GM06990 (cell line): ENCODE data around the gene CITED2.
A peak's percentile ranks its signal among the peaks of the same experiment; 100 is the strongest.

Source experiments
- DNase-seq: peaks from one replicate; pipeline ENCODE4 v3.0.0-alpha.2; 2011; ENCODE audit not compliant: insufficient read length; ENCODE audit errors: extremely low read depth
- H3K27me3 ChIP-seq: replicated peaks from 2 replicates; pipeline ENCODE4 v1.6.0; 2011; ENCODE audit warnings: low read length; ENCODE audit not compliant: control insufficient read depth, insufficient read depth
- H3K36me3 ChIP-seq: 2 replicates; pipeline ENCODE4 v1.5.1; 2011; ENCODE audit warnings: low read length; ENCODE audit not compliant: control insufficient read depth, insufficient read depth
- H3K4me3 ChIP-seq: replicated peaks from 2 replicates; pipeline ENCODE4 v1.5.1; 2011; ENCODE audit warnings: low read depth, mild to moderate bottlenecking, control low read depth, low read length
- CTCF ChIP-seq: IDR thresholded peaks from 2 replicates; pipeline ENCODE4 v1.5.1; 2011; ENCODE audit warnings: low read length, control low read depth, mild to moderate bottlenecking, inconsistent platforms; ENCODE audit not compliant: insufficient read depth, poor library complexity, severe bottlenecking

The CITED2 gene

GRCh38 chr6:139373154-139373927 lies 1.1 kb downstream of the CITED2 start:
- peak; percentile 24 for TF ChIP-seq CTCF
- peak overlapping the region; percentile 84 for H3K4me3 ChIP-seq
- H3K36me3 ChIP-seq, result no peaks in the 10 kb centered on the region
- H3K27me3 ChIP-seq, result no peaks in the 10 kb centered on the region
- peak; percentile 84 for DNase-seq

- H3K4me3 ChIP-seq, result peak overlapping the region; percentile 84
- no peaks in the 10 kb centered on the region for H3K36me3 ChIP-seq
- H3K27me3 ChIP-seq, result no peaks in the 10 kb centered on the region
- no peak for DNase-seq
- TF ChIP-seq CTCF, result no peak
Observed at GRCh38 chr6:139372326-139373153, 1.9 kb downstream of the CITED2 start.

- H3K36me3 ChIP-seq, result no peaks in the 10 kb centered on the region
- H3K4me3 ChIP-seq, result no peak overlapping the region
- no peak for DNase-seq
- no peak for TF ChIP-seq CTCF
- H3K27me3 ChIP-seq, result no peaks in the 10 kb centered on the region; the same call in 1 of the 2 replicates
Observed at GRCh38 chr6:139371421-139372203, 2.8 kb downstream of the CITED2 start.

GRCh38 chr6:139370999-139371345 lies 3.5 kb downstream of the CITED2 start:
- DNase-seq, result no peak
- Histone ChIP-seq H3K36me3 (no peaks in the 10 kb centered on the region), H3K27me3 (no peaks in the 10 kb centered on the region; the same call in 1 of the 2 replicates), H3K4me3 (no peak overlapping the region)
- TF ChIP-seq CTCF, result no peak

- H3K4me3 ChIP-seq, result no peak overlapping the region
- H3K27me3 ChIP-seq, result no peaks in the 10 kb centered on the region; the same call in 1 of the 2 replicates
- H3K36me3 ChIP-seq, result no peaks in the 10 kb centered on the region
- no peak for DNase-seq
- no peak for TF ChIP-seq CTCF
Observed at GRCh38 chr6:139370283-139370998, 4.0 kb downstream of the CITED2 start.
